IMR-90 (cell line): Measurements from ENCODE around the gene ADRA2B. TPM values are rescaled to one million over a fixed set of nuclear protein-coding genes. Genes with fewer than 3 reads are reported as not detected.

Experiments used
- BHLHE40 ChIP-seq: fragments of 150-350 bp; IDR thresholded peaks from 2 replicates; pipeline ENCODE4 v1.6.1; 2016; ENCODE audit warnings: mild to moderate bottlenecking, low read depth, low read length
- MXI1 ChIP-seq: IDR thresholded peaks from 2 replicates; pipeline ENCODE4 v1.6.1; 2012; ENCODE audit warnings: low read depth, mild to moderate bottlenecking, low read length, moderate library complexity, borderline replicate concordance
- SMC3 ChIP-seq: fragments of 150-350 bp; IDR thresholded peaks from 2 replicates; pipeline ENCODE4 v1.6.1; 2016; ENCODE audit warnings: low read depth, mild to moderate bottlenecking, antibody characterized with exemption, low read length, moderate library complexity
- polyA plus RNA-seq, 3 experiments: library from polyadenylated mRNA; depleted of rRNA; stranded (reverse); fragments of >200 nt; gene quantifications; 2 replicates each; pipeline ENCODE4 v1.2.3, GENCODE V29; 2012; ENCODE audit warnings: low replicate concordance in 1 of 3
- total RNA-seq: library from RNA; depleted of rRNA; stranded (reverse); fragments of >200 nt; gene quantifications from 2 replicates; pipeline ENCODE4 v1.2.3, GENCODE V29; 2012
- TF ChIP-seq, protein P1 (sequence below): conservative IDR thresholded peaks from 2 replicates; pipeline ENCODE4 v1.5.1; 2012; ENCODE audit warnings: mild to moderate bottlenecking, low read depth, low read length, improper control_type of control experiment

The ADRA2B gene
- total and polyA plus RNA-seq, 2 of the 4 experiments (the other 2 are of a cell fraction) = not detected

DNA sequence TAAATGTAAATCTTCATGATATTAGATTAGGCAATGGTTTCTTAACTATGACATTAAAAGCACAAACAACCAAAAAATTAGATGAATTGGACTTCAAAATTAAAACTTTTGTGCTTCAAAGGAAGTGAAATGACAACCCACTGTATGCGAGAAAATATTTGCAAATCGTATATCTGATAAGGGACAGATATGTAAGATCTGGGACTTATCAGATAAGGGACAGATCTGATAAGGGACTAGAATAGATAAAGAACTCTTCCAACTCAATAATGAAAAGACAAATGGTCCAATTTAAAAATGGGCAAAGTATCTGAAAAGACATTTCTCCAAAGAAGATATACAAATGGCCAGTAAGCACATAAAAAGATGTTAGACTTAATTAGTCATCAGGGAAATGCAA is 29.2 kb downstream of the ADRA2B start (continued):
- TF ChIP-seq SMC3 (no peak), MXI1 (no peak), BHLHE40 (no peak)
- TF ChIP-seq, protein P1, sequence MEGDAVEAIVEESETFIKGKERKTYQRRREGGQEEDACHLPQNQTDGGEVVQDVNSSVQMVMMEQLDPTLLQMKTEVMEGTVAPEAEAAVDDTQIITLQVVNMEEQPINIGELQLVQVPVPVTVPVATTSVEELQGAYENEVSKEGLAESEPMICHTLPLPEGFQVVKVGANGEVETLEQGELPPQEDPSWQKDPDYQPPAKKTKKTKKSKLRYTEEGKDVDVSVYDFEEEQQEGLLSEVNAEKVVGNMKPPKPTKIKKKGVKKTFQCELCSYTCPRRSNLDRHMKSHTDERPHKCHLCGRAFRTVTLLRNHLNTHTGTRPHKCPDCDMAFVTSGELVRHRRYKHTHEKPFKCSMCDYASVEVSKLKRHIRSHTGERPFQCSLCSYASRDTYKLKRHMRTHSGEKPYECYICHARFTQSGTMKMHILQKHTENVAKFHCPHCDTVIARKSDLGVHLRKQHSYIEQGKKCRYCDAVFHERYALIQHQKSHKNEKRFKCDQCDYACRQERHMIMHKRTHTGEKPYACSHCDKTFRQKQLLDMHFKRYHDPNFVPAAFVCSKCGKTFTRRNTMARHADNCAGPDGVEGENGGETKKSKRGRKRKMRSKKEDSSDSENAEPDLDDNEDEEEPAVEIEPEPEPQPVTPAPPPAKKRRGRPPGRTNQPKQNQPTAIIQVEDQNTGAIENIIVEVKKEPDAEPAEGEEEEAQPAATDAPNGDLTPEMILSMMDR = no peak
